Stimulated activated CD4-positive, alpha-beta T cell treated with anti-CD3 and anti-CD28 coated beads, Interleukin-15, amount 100 ng/mL, for 1 hour (primary cell): ENCODE measurements around the gene MGST3.
"Not testable (repeated sequence)": the region's sequence is repeated elsewhere in the genome, so short reads cannot be mapped to it uniquely, and the experiment has no call there.

Experiments
- DNase-seq, 2 donors: peaks; one replicate each; pipeline ENCODE4 v3.0.0-alpha.2; 2020; ENCODE audit warnings: low read depth in 1 of 2, low spot score in 1 of 2

The MGST3 gene

GRCh38 chr1:165628147-165628822, 2.7 kb upstream of the MGST3 start:
- no peak for DNase-seq

GRCh38 chr1:165629151-165629550, 1.9 kb upstream of the MGST3 start:
- no peak for DNase-seq

- no peak for DNase-seq
These were observed 996 bp upstream of the MGST3 start for GRCh38 chr1:165629848-165630628.

GRCh38 chr1:165631342-165632151, 513 bp downstream of the MGST3 start:
- DNase-seq = peak in 1 of 2 donors; percentile 9

- DNase-seq = no peak
These were observed 1.1 kb downstream of the MGST3 start for GRCh38 chr1:165632152-165632469.

- no peak for DNase-seq
These were observed 1.5 kb downstream of the MGST3 start for GRCh38 chr1:165632491-165632890.

GRCh38 chr1:165633614-165634013, 2.6 kb downstream of the MGST3 start:
- no peak for DNase-seq

- no peak for DNase-seq
These were observed 3.3 kb downstream of the MGST3 start for GRCh38 chr1:165634154-165634921.

- no peak for DNase-seq
These were observed 4.3 kb downstream of the MGST3 start for GRCh38 chr1:165635329-165635728.

- DNase-seq = no peak
These were observed 4.8 kb downstream of the MGST3 start for GRCh38 chr1:165635823-165636222.

GRCh38 chr1:165637427-165637826, 6.4 kb downstream of the MGST3 start:
- DNase-seq = no peak

GRCh38 chr1:165638211-165638610, 7.2 kb downstream of the MGST3 start:
- not testable (repeated sequence) for DNase-seq

GRCh38 chr1:165639821-165640623, 9.0 kb downstream of the MGST3 start:
- DNase-seq = no peak

GRCh38 chr1:165641231-165641987, 10.4 kb downstream of the MGST3 start:
- no peak for DNase-seq

- no peak for DNase-seq
These were observed 13.2 kb downstream of the MGST3 start for GRCh38 chr1:165644064-165644735.

GRCh38 chr1:165645654-165646366, 14.8 kb downstream of the MGST3 start:
- no peak for DNase-seq

- DNase-seq = no peak
These were observed 16.5 kb downstream of the MGST3 start for GRCh38 chr1:165647517-165647916.

- DNase-seq = no peak
These were observed 16.9 kb downstream of the MGST3 start for GRCh38 chr1:165647970-165648369.
